Measurements from ENCODE around the gene STOML1.
"Not testable (repeated sequence)": the region's sequence is repeated elsewhere in the genome, so short reads cannot be mapped to it uniquely, and the experiment has no call there.

STOML1 gene

GRCh38 chr15:73944161-73945129, 47.6 kb downstream of the STOML1 start:
- no peak for DNase-seq

GRCh38 chr15:73942751-73943270, 49.3 kb downstream of the STOML1 start:
- no peak for DNase-seq

- no peak for DNase-seq
Observed at GRCh38 chr15:73941871-73942635, 50.0 kb downstream of the STOML1 start.

GRCh38 chr15:73941449-73941848, 50.6 kb downstream of the STOML1 start:
- DNase-seq: no peak

GRCh38 chr15:73941044-73941443, 51.1 kb downstream of the STOML1 start:
- no peak for DNase-seq

- DNase-seq: no peak
Observed at GRCh38 chr15:73940061-73940981, 51.8 kb downstream of the STOML1 start.

GRCh38 chr15:73939138-73939537, 53.0 kb downstream of the STOML1 start:
- DNase-seq: no peak

GRCh38 chr15:73938516-73938915, 53.6 kb downstream of the STOML1 start:
- DNase-seq: not testable (repeated sequence)

GRCh38 chr15:73937726-73938125, 54.4 kb downstream of the STOML1 start:
- no peak for DNase-seq

- no peak for DNase-seq
Observed at GRCh38 chr15:73937296-73937695, 54.8 kb downstream of the STOML1 start.

GRCh38 chr15:73936588-73937290, 55.4 kb downstream of the STOML1 start:
- no peak for DNase-seq

- DNase-seq: no peak
Observed at GRCh38 chr15:73936181-73936580, 55.9 kb downstream of the STOML1 start.

- no peak for DNase-seq
Observed at GRCh38 chr15:73935547-73935946, 56.5 kb downstream of the STOML1 start.

GRCh38 chr15:73934281-73934680, 57.8 kb downstream of the STOML1 start:
- DNase-seq: no peak

- no peak for DNase-seq
Observed at GRCh38 chr15:73932381-73933191, 59.5 kb downstream of the STOML1 start.

- no peak for DNase-seq
Observed at GRCh38 chr15:73931441-73931840, 60.7 kb downstream of the STOML1 start.

GRCh38 chr15:73930790-73931281, 61.3 kb downstream of the STOML1 start:
- no peak for DNase-seq

- DNase-seq: no peak
Observed at GRCh38 chr15:73930371-73930770, 61.7 kb downstream of the STOML1 start.

- no peak for DNase-seq
Observed at GRCh38 chr15:73928971-73929627, 63.0 kb downstream of the STOML1 start.
